CD4-positive, alpha-beta T cell (primary cell): ENCODE measurements around the gene TEAD2. TPM values are rescaled to one million over a fixed set of nuclear protein-coding genes. Genes with fewer than 3 reads are reported as not detected.
A peak's percentile ranks its signal among the peaks of the same experiment; 100 is the strongest.

Source experiments
- ATAC-seq: fragments of 200-7000 bp; cut with Tn5 transposase; one replicate; pipeline ENCODE4 v1.10.0; 2022; ENCODE audit warnings: mild to moderate bottlenecking; ENCODE audit not compliant: poor library complexity
- CTCF ChIA-PET: fragments of 350-600 bp; sonication (Branson Sonifier 250); formaldehyde crosslinking; loops from one replicate; lab custom pipeline; 2021; ENCODE audit warnings: antibody characterized with exemption, inconsistent platforms; lab: Charles Lee
- POLR2A ChIA-PET: fragments of 350-600 bp; sonication (Branson Sonifier 250); formaldehyde crosslinking; loops from one replicate; lab custom pipeline; 2021; ENCODE audit warnings: antibody characterized with exemption, inconsistent platforms; lab: Charles Lee
- DNase-seq, 14 experiments: peaks; one replicate each; pipeline ENCODE4 v3.0.0-alpha.2; 2013 to 2020; ENCODE audit warnings: mixed read lengths in 2 of 14
- H3K27ac ChIP-seq, 2 donors: one replicate each; pipeline versions ENCODE4 v1.5.1 to v1.7.0; 2013; ENCODE audit warnings: low read length in 2 of 2, low read depth in 1 of 2, mild to moderate bottlenecking in 1 of 2
- H3K27me3 ChIP-seq, 2 experiments: 1 replicate in 1 of 2; 2 replicates in 1 of 2; pipeline versions ENCODE4 v1.6.1 to v1.7.0; 2013; ENCODE audit warnings: low read length in 2 of 2, control low read depth in 1 of 2, mild to moderate bottlenecking in 1 of 2, moderate library complexity in 1 of 2; ENCODE audit not compliant: insufficient read depth in 2 of 2, control insufficient read depth in 1 of 2
- H3K36me3 ChIP-seq: one replicate; pipeline ENCODE4 v1.6.1; 2013; ENCODE audit warnings: low read length, control low read depth; ENCODE audit not compliant: insufficient read depth
- H3K4me1 ChIP-seq: one replicate; pipeline ENCODE4 v1.6.1; 2013; ENCODE audit warnings: low read length, control low read depth; ENCODE audit not compliant: insufficient read depth
- H3K4me3 ChIP-seq: one replicate; pipeline ENCODE4 v1.5.1; 2013; ENCODE audit warnings: mild to moderate bottlenecking, low read length, moderate library complexity
- H3K9me3 ChIP-seq, 2 experiments: 1 replicate in 1 of 2; 2 replicates in 1 of 2; pipeline versions ENCODE4 v1.6.1 to v1.7.0; 2013; ENCODE audit warnings: low read length in 2 of 2, mild to moderate bottlenecking in 2 of 2, control low read depth in 1 of 2, moderate library complexity in 1 of 2; ENCODE audit not compliant: control insufficient read depth in 1 of 2, insufficient read depth in 1 of 2
- H3K27ac Mint-ChIP-seq: one replicate; pipeline ENCODE4 v1.8.0; 2020; ENCODE audit warnings: mixed read lengths
- H3K27me3 Mint-ChIP-seq: one replicate; pipeline ENCODE4 v1.8.0; 2021; ENCODE audit warnings: mixed read lengths
- H3K36me3 Mint-ChIP-seq: one replicate; pipeline ENCODE4 v1.8.0; 2021; ENCODE audit warnings: low read depth, mixed read lengths
- H3K4me1 Mint-ChIP-seq: one replicate; pipeline ENCODE4 v1.8.0; 2021; ENCODE audit warnings: low read depth, mixed read lengths
- H3K4me3 Mint-ChIP-seq: one replicate; pipeline ENCODE4 v1.8.0; 2020; ENCODE audit warnings: mild to moderate bottlenecking, mixed read lengths
- H3K9me3 Mint-ChIP-seq: one replicate; pipeline ENCODE4 v1.8.0; 2020; ENCODE audit warnings: mixed read lengths
- intact Hi-C, 2 experiments: fragments of 100-400 bp; cut with DNase I in 1 of 2; cut with micrococcal nuclease in 1 of 2; formaldehyde crosslinking; loops; one replicate each; pipeline versions ENCODE4 v1.15.1 to v1.9.0; 2023 to 2025; cut with DNase I, micrococcal nuclease
- total RNA-seq, 174 experiments: library from RNA in 2 of 174; stranded (reverse) in 2 of 174; gene quantifications; one replicate each; pipeline ENCODE4 v1.2.3 and lab custom pipeline; 2021 to 2026
- TF ChIP-seq, protein P1 (sequence below): fragments of 200-600 bp; IDR thresholded peaks from one replicate; pipeline ENCODE4 v1.8.0; 2022; ENCODE audit warnings: antibody characterized with exemption, mild to moderate bottlenecking

Gene TEAD2
- total RNA-seq, 2 experiments from 2014 or later, result not detected

DNA sequence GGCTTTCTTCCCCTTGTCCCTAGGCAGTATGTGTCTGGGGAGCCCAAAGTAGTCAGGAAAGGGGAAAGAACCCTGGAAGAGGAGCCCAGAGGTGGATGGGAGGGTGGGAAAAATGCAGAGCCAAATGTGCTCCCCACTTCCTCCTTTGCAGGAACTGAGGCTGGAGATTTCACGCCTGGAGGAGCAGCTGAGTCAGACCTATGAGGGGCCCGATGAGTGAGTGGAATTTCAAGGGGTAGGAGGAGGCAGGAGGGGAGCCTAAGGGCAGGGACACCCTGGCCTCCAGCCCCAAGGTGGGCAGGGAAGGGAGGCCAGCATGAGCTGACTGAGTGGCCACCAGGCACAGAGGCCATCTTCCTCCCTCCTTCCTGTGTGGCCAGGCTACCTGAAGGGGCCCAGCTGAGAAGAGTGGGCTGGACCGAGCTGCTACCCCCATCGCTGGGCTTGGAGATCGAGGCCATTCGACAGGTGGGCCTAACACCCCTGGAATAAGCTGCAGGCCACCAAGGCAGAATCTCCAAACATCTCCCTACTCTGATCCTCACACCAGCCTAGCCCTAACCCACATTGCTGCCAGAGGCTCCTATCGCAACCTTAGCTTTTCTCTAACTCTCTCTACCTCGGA, 46.7 kb upstream of the TEAD2 start:
- no peaks in the 10 kb centered on the region for H3K36me3 Mint-ChIP-seq
- ChIA-PET CTCF (interaction anchor here (1.6 kb wide), 1 partner anchor 81 kb away, joined by 6 read pairs; no protein-coding TSS in a partner anchor), POLR2A (interaction anchor here (1.3 to 3.9 kb wide), 4 partner anchors 11 to 43 kb away, joined by 6 to 20 read pairs (median 8); partner anchors contain the start of genes PIH1D1 and SLC17A7)
- H3K4me1 Mint-ChIP-seq, result peaks cover 68% of the 10 kb centered on the region
- Histone ChIP-seq H3K27me3 (no peaks in the 10 kb centered on the region), H3K4me1 (peaks cover 72% of the 10 kb centered on the region), H3K36me3 (no peaks in the 10 kb centered on the region), H3K27ac (peak overlapping the region; percentile 17 to 65), H3K4me3 (peak overlapping the region; percentile 11), H3K9me3 (no peaks in the 10 kb centered on the region)
- H3K4me3 Mint-ChIP-seq, result peak overlapping the region; percentile 49
- TF ChIP-seq, protein P1, sequence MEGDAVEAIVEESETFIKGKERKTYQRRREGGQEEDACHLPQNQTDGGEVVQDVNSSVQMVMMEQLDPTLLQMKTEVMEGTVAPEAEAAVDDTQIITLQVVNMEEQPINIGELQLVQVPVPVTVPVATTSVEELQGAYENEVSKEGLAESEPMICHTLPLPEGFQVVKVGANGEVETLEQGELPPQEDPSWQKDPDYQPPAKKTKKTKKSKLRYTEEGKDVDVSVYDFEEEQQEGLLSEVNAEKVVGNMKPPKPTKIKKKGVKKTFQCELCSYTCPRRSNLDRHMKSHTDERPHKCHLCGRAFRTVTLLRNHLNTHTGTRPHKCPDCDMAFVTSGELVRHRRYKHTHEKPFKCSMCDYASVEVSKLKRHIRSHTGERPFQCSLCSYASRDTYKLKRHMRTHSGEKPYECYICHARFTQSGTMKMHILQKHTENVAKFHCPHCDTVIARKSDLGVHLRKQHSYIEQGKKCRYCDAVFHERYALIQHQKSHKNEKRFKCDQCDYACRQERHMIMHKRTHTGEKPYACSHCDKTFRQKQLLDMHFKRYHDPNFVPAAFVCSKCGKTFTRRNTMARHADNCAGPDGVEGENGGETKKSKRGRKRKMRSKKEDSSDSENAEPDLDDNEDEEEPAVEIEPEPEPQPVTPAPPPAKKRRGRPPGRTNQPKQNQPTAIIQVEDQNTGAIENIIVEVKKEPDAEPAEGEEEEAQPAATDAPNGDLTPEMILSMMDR, result no peak
- DNase-seq (no peak), ATAC-seq (no peak)
- intact Hi-C loops, result loop anchor here in 1 of 2 experiments (2.0 kb wide), 1 partner anchor 14 kb away; the partner anchor contains the start of gene PTH2
- no peaks in the 10 kb centered on the region for H3K9me3 Mint-ChIP-seq
- no peaks in the 10 kb centered on the region for H3K27me3 Mint-ChIP-seq
- peak overlapping the region; percentile 82 for H3K27ac Mint-ChIP-seq

DNA sequence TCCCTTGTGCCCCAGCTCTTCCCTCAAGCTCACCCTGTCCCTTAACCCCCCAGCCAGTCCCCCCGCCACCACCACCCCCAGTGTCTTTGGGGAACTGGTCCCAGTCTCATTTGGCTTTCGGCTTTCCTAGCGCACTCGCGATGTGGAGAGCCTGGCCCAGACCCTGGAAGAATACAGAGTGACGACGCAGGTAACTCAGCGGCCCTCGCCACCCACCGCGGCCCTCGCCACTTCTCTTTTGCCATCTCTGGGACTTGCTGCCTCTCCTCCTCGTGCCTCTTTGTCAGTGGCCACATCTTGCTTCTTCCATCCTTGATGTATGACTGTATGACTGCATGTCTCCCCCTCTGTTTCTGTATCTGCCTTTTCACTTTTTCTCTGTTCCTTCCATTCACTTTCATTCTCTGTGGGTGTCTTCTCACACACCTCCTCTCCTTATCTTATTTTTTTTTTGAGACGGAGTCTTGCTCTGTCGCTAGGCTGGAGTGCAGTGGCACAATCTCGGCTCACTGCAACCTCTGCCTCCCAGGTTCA, 45.3 kb upstream of the TEAD2 start:
- DNase-seq (no peak), ATAC-seq (no peak)
- H3K27me3 ChIP-seq, result no peaks in the 10 kb centered on the region
- no peaks in the 10 kb centered on the region for H3K27me3 Mint-ChIP-seq
- H3K27ac ChIP-seq, result no peak overlapping the region
- peaks cover 70% of the 10 kb centered on the region for H3K4me1 ChIP-seq
- no peaks in the 10 kb centered on the region for H3K9me3 Mint-ChIP-seq
- TF ChIP-seq, protein P1, result no peak
- ChIA-PET CTCF (interaction anchor here (1.8 kb wide), 1 partner anchor 16 kb away, joined by 10 read pairs; no protein-coding TSS in a partner anchor), POLR2A (interaction anchor here (0.7 kb wide), 1 partner anchor 1002 kb away, joined by 3 read pairs; no protein-coding TSS in a partner anchor)
- peaks cover 74% of the 10 kb centered on the region for H3K4me1 Mint-ChIP-seq
- no peaks in the 10 kb centered on the region for H3K9me3 ChIP-seq
- intact Hi-C loops, result loop anchor here in 1 of 2 experiments (2.0 kb wide), 1 partner anchor 15 kb away; the partner anchor contains the start of gene PTH2
- H3K4me3 Mint-ChIP-seq, result no peak overlapping the region
- no peaks in the 10 kb centered on the region for H3K36me3 ChIP-seq
- no peaks in the 10 kb centered on the region for H3K36me3 Mint-ChIP-seq
- H3K4me3 ChIP-seq, result no peak overlapping the region
- peak overlapping the region; percentile 82 for H3K27ac Mint-ChIP-seq

DNA sequence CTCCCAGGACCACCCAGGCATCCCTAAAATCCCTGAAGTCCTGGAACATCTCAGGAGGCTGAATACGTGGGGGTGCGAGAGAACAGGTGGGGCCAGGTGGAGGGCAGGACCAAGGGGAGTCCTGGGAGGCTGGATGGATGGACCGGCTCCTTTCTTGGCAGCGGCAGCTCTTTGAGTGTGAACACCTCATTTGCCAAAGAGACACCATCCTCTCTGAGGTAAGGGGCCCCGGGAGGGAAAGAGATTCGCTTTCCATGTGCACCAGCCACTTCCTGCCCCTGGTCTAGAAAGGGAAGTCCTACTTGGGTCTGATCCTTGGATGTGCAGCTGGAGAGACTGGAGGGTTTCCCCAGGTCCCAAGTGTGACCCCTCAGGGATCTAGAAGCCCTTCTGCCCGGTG, 44.9 kb upstream of the TEAD2 start:
- Histone ChIP-seq H3K36me3 (no peaks in the 10 kb centered on the region), H3K27me3 (no peaks in the 10 kb centered on the region), H3K27ac (no peak overlapping the region), H3K4me1 (peaks cover 65% of the 10 kb centered on the region), H3K4me3 (no peak overlapping the region), H3K9me3 (no peaks in the 10 kb centered on the region)
- DNase-seq (no peak), ATAC-seq (no peak)
- ChIA-PET CTCF (interaction anchor here (1.8 kb wide), 1 partner anchor 16 kb away, joined by 10 read pairs; no protein-coding TSS in a partner anchor), POLR2A (interaction anchor here (0.7 kb wide), 1 partner anchor 10 kb away, joined by 3 read pairs; no protein-coding TSS in a partner anchor)
- Mint-ChIP-seq H3K4me1 (peaks cover 69% of the 10 kb centered on the region), H3K36me3 (no peaks in the 10 kb centered on the region), H3K27me3 (no peaks in the 10 kb centered on the region), H3K4me3 (no peak overlapping the region), H3K9me3 (no peaks in the 10 kb centered on the region), H3K27ac (no peak overlapping the region)
- intact Hi-C loops, result no loop called here
- TF ChIP-seq, protein P1, result no peak
